Measurements from ENCODE around the gene ZNF484. TPM values are rescaled to one million over a fixed set of nuclear protein-coding genes. Genes with fewer than 3 reads are reported as not detected.

Gene ZNF484
- total and polyA plus RNA-seq, 7 experiments from 2014 or later = 7.1 to 25.4 (median 13.7) TPM

DNA sequence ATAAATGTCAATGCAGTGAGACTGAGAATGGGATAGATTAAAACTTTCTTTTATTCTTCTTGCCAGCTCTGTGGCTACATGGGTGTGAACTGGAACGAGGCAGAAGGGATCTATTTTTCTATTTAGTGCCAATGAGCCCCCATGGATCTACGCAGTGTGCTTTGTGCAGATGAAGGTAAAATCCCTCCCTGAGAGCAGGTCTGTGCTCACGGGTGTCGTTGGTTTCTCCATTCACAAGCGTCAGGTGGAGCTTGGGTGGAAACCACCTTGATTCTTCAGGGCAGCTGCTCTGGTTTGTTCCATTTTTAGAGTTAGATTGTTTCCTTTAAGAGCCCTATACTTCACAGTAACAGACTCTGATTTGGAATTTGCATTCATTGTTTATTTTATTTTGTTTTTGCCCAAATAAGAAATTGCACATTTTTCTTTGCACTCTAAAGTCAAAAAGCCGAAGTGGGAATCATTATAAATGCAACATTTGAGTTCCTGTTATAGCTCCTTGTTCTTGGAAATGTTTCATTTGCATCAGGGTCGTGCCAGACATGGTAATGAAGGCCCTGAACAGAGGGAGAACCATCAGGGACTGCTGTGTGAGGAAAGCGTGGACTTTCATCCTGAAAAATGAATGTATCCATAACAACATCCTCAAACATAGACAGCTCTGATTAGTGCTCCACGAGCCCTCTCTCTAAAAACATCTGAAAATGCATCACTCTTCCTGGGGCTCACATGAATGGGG, 82.1 kb downstream of the ZNF484 start:
- Mint-ChIP-seq H3K9me3 (peaks cover 0 to 3% (median 0%) of the 10 kb centered on the region in 11 donors), H3K36me3 (peaks cover 0 to 8% (median 0%) of the 10 kb centered on the region in 5 donors), H3K27me3 (peaks cover 5 to 46% (median 21%) of the 10 kb centered on the region in 5 donors), H3K4me3 (no peak overlapping the region), H3K27ac (no peak overlapping the region), H3K4me1 (peaks cover 2 to 15% (median 3%) of the 10 kb centered on the region in 7 donors)
- POLR2A ChIA-PET = no interaction called here
- Histone ChIP-seq H3K9me3 (ENCODE audit: control insufficient read depth in 2 of 3, low read length in 3 of 3) (no peaks in the 10 kb centered on the region), H3K36me3 (ENCODE audit: control insufficient read depth in 2 of 3, insufficient read depth in 3 of 3, low read length in 3 of 3) (no peaks in the 10 kb centered on the region), H3K27ac (ENCODE audit: low read depth, low read length) (no peak overlapping the region), H3K27me3 (ENCODE audit: control insufficient read depth in 2 of 2, insufficient read depth in 2 of 2, low read length in 2 of 2) (no peaks in the 10 kb centered on the region), H3K4me1 (ENCODE audit: control insufficient read depth in 2 of 2, insufficient read depth in 2 of 2, low read length in 2 of 2) (no peaks in the 10 kb centered on the region), H3K4me3 (ENCODE audit: low read length) (no peak overlapping the region)
- ATAC-seq (no peak), DNase-seq (no peak)
- intact Hi-C loops (cut with micrococcal nuclease) = loop anchor here in 1 of 2 donors (10.0 kb wide), 1 partner anchor 841 kb away; the partner anchor contains the start of gene ROR2
- CTCF ChIA-PET = interaction anchor here (1.4 kb wide), 1 partner anchor 656 kb away, joined by 4 read pairs; no protein-coding TSS in a partner anchor

Other genes starting within 250 kb of the ZNF484 start
- gene IPPK, start 207.9 kb downstream of the ZNF484 start, total RNA-seq = 10 to 100 TPM in 1 of 5 experiments, 1 to 10 TPM in 4; 5.9 to 12.8 (median 7.4) TPM
- gene IPPK, start 207.9 kb downstream of the ZNF484 start, polyA plus RNA-seq = 1 to 10 TPM; 2.8 to 9.8 TPM
- gene BICD2, start 113.2 kb downstream of the ZNF484 start, total RNA-seq = 10 to 100 TPM; 20.2 to 28.8 (median 28.0) TPM
- gene BICD2, start 113.2 kb downstream of the ZNF484 start, polyA plus RNA-seq = 10 to 100 TPM in 1 of 2 donors, 1 to 10 TPM in 1; 7.4 to 20.8 TPM
- gene FGD3, start 69.5 kb upstream of the ZNF484 start, total RNA-seq = 100 to 1,000 TPM; 141 to 341 (median 193) TPM
- gene FGD3, start 69.5 kb upstream of the ZNF484 start, polyA plus RNA-seq = 100 to 1,000 TPM; 114 to 216 TPM
- gene SUSD3, start 180.7 kb upstream of the ZNF484 start, total RNA-seq = 10 to 100 TPM; 62.8 to 83.5 (median 68.7) TPM
- gene SUSD3, start 180.7 kb upstream of the ZNF484 start, polyA plus RNA-seq = 100 to 1,000 TPM; 186 to 315 TPM
- gene CARD19, start 218.2 kb upstream of the ZNF484 start, total RNA-seq = 10 to 100 TPM; 43.0 to 90.0 (median 54.1) TPM
- 10 to 100 TPM; 59.2 to 75.6 TPM for gene CARD19, start 218.2 kb upstream of the ZNF484 start, polyA plus RNA-seq